Measurements from ENCODE around the gene POLR3C.
"Not testable (repeated sequence)": the region's sequence is repeated elsewhere in the genome, so short reads cannot be mapped to it uniquely, and the experiment has no call there.

The POLR3C gene

DNA sequence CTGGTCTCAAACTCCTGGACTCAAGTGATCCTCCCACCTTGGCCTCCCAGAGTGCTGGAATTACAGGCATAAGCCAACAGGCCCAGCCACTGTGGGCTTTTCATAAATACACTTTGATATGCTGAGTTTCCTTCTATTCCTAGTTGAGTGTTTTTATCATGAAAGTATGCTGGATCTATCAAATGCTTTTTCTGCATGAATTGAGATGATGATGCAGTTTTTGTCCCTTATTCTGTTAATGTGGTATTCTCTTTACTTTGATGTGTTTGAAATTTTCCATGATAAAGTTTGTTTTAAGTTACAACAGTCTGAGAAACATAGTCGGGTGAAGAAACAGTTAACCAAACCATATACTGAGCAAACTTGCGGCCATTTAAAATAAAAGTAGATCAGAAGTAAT, 24.2 kb upstream of the POLR3C start:
- no peak for DNase-seq (ENCODE audit: low spot score)
- Histone ChIP-seq H3K4me3 (no peak overlapping the region), H3K27ac (no peak overlapping the region)
- TF ChIP-seq, protein P1, sequence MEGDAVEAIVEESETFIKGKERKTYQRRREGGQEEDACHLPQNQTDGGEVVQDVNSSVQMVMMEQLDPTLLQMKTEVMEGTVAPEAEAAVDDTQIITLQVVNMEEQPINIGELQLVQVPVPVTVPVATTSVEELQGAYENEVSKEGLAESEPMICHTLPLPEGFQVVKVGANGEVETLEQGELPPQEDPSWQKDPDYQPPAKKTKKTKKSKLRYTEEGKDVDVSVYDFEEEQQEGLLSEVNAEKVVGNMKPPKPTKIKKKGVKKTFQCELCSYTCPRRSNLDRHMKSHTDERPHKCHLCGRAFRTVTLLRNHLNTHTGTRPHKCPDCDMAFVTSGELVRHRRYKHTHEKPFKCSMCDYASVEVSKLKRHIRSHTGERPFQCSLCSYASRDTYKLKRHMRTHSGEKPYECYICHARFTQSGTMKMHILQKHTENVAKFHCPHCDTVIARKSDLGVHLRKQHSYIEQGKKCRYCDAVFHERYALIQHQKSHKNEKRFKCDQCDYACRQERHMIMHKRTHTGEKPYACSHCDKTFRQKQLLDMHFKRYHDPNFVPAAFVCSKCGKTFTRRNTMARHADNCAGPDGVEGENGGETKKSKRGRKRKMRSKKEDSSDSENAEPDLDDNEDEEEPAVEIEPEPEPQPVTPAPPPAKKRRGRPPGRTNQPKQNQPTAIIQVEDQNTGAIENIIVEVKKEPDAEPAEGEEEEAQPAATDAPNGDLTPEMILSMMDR (IDR thresholded peaks at IDR 0.05) = no peak

DNA sequence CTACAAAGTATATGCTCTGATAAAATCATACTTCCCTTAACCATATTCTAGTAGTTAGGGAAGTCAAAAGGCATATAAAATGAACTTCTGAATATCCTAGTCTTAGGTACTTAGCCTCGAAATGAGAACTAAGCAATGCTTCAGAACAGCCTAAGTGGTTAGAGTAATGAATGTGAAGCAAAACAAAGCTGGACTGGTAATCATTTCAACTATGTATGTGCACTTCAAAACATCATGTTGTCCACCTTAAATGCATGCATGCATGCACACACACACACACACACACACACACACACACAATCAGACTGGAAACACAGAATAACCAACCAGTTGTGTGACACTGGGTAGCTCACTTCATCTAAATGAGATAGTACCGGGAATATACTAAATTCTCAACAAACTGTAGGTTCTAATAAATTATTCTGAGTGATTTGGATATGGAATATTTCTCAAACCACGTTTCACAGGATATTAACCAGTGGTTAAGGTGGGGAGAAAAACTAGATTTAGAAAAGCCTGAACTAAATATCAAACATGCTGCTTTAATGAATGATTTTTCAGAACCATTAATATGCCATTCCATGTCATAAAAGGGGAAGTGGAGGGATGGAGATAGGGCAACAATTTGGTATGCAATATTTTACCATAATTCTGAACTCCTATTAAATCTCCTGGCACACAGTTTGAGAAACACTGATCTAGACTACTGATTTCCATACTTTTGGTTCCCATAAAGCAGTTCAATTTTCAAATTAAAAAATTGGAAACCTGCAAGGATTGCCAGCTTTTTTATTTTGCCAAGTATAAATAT, 19.6 kb upstream of the POLR3C start:
- TF ChIP-seq, protein P1 (IDR thresholded peaks at IDR 0.05) = no peak

GRCh38 chr1:145805057-145805456, 18.9 kb upstream of the POLR3C start:
- DNase-seq (ENCODE audit: low spot score) = no peak
- H3K4me3 ChIP-seq = no peak overlapping the region
- TF ChIP-seq, protein P1 (IDR thresholded peaks at IDR 0.05) = no peak
- H3K27ac ChIP-seq = no peak overlapping the region

More for the DNA sequence above, 19.6 kb upstream of the POLR3C start:
- Histone ChIP-seq H3K27ac (no peak overlapping the region), H3K4me3 (no peak overlapping the region)
- no peak for DNase-seq (ENCODE audit: low spot score)

DNA sequence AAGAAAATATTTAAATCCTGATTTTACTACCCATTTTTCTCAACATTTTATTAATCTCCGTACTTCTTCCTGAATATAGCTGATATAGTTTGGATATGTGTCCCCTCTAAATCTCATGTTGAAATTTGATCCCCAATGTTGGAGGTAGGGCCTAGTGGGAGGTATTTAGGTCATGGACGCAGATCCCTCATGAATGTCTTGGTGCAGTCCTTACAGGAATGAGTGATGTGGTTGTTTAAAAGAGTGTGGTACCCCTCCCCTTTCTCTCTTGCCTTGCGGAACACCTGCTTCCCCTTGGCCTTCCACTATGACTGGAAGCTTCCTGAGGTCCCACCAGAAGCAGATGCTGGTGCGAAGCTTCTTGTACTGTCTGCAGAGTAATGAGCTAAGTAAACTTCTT, 17.6 kb upstream of the POLR3C start:
- TF ChIP-seq, protein P1 (IDR thresholded peaks at IDR 0.05) = no peak
- H3K27ac ChIP-seq = no peak overlapping the region
- no peak overlapping the region for H3K4me3 ChIP-seq
- no peak for DNase-seq (ENCODE audit: low spot score)

DNA sequence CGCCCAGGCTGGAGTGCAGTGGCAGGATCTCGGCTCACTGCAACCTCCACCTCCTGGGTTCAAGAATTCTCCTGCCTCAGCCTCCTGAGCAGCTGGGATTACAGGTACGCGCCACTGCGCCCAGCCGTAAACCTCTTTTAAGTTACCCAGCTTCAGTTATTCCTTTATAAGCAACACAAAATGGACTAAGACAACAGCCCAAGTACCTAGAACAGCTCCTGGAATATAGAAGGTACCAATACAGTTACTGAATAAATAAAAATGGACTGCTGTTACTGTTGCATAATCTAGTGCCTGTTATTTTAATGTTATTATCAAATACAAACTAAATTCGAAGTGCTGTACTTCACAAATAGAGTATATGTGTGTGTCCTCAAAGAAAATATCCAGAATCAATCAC, 17.2 kb upstream of the POLR3C start:
- no peak for DNase-seq (ENCODE audit: low spot score)
- no peak overlapping the region for H3K4me3 ChIP-seq
- TF ChIP-seq, protein P1 (IDR thresholded peaks at IDR 0.05) = no peak
- H3K27ac ChIP-seq = no peak overlapping the region

DNA sequence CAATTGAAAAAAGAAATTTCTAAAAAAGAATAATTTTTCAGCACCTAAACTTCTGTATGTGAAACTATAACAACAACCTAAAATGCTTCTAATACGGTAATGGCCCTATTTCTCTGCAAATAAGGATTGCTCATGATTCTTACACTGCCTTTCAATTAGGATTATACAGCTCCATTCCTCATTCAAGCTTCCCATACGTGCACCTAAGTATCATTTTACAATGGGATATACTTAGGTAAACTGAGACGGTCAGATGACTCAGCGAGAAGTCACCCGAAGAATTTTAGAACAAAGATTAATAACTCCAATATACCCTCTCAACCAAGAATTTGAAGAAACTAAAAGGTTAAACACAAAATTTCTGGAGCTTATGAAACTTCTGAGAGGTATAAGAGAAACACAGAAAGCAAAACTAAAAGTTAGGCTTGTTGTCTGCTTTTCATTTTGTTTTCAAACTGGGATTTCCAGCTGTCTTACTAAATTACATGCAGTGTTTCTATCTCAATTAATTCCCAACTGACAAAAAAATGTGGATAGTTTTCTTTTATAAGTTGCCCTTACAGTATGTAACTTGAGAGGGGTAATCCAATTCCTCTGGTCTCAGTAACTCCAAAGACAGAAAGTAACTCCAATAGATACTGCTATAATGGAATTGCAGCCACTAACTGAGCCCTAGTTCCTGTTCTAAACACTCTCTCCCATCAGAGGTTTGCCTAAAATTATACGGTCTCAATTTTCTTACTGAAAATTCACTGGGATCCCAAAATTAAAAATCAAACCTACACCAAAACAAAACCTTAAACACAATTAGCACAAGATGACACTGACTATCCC, 10.8 kb upstream of the POLR3C start:
- H3K27ac ChIP-seq; DNase-seq (ENCODE audit: low spot score); H3K4me3 ChIP-seq: not testable (repeated sequence)

- H3K4me3 ChIP-seq; H3K27ac ChIP-seq; DNase-seq (ENCODE audit: low spot score): not testable (repeated sequence)
Measured at GRCh38 chr1:145818095-145818494, 5.9 kb upstream of the POLR3C start.

- peak overlapping the region; percentile 71 for H3K4me3 ChIP-seq
- DNase-seq (ENCODE audit: low spot score) = not testable (repeated sequence)
- peak overlapping the region in 1 of 2 donors; percentile 72 for H3K27ac ChIP-seq
Measured at GRCh38 chr1:145822779-145823331, 1.1 kb upstream of the POLR3C start.
